Measurements from ENCODE around the gene ACTL6A. TPM values are rescaled to one million over a fixed set of nuclear protein-coding genes. Genes with fewer than 3 reads are reported as not detected.

The ACTL6A gene
- total RNA-seq, 4 donors from 2014 or later: 40.8 to 72.2 (median 49.8) TPM

GRCh38 chr3:179528772-179529171, 34.0 kb upstream of the ACTL6A start:
- Histone ChIP-seq H3K9me3 (no peaks in the 10 kb centered on the region), H3K36me3 (no peaks in the 10 kb centered on the region), H3K4me3 (replicated peaks in 1 of 3) (no peak overlapping the region), H3K27me3 (no peaks in the 10 kb centered on the region), H3K4me1 (peaks cover 6 to 11% of the 10 kb centered on the region in 2 donors), H3K27ac (no peak overlapping the region)
- intact Hi-C loops (cut with DNase I): no loop called here
- no peak for DNase-seq
- WGBS, 2 donors: 77 to 82% methylated on average over 4 of the region's 4 CpGs
- no peak for TF ChIP-seq CTCF (IDR thresholded peaks at IDR 0.05)
- no peak for TF ChIP-seq POLR2A (IDR thresholded peaks at IDR 0.05)

- DNase-seq: no peak
- Histone ChIP-seq H3K27ac (no peak overlapping the region), H3K4me3 (replicated peaks in 1 of 3) (no peak overlapping the region), H3K4me1 (peaks cover 5 to 6% of the 10 kb centered on the region in 2 donors), H3K36me3 (no peaks in the 10 kb centered on the region), H3K9me3 (no peaks in the 10 kb centered on the region), H3K27me3 (no peaks in the 10 kb centered on the region)
- WGBS, 2 donors: 51 to 53% methylated on average over 2 of the region's 2 CpGs
- intact Hi-C loops (cut with DNase I): no loop called here
- no peak for TF ChIP-seq POLR2A (IDR thresholded peaks at IDR 0.05)
- TF ChIP-seq CTCF (IDR thresholded peaks at IDR 0.05): no peak
Measured at GRCh38 chr3:179531576-179531975, 31.1 kb upstream of the ACTL6A start.

- Histone ChIP-seq H3K9me3 (no peaks in the 10 kb centered on the region), H3K4me3 (replicated peaks in 1 of 3) (no peak overlapping the region), H3K4me1 (no peaks in the 10 kb centered on the region), H3K27me3 (no peaks in the 10 kb centered on the region), H3K36me3 (no peaks in the 10 kb centered on the region), H3K27ac (no peak overlapping the region)
- intact Hi-C loops (cut with DNase I): no loop called here
- no peak for TF ChIP-seq CTCF (IDR thresholded peaks at IDR 0.05)
- no peak for TF ChIP-seq POLR2A (IDR thresholded peaks at IDR 0.05)
- no peak for DNase-seq
- WGBS, 2 donors: 79% methylated on average over 4 of the region's 4 CpGs
Measured at GRCh38 chr3:179533274-179533673, 29.5 kb upstream of the ACTL6A start.

GRCh38 chr3:179536256-179536655, 26.5 kb upstream of the ACTL6A start:
- DNase-seq: no peak
- Histone ChIP-seq H3K4me3 (replicated peaks in 1 of 3) (no peak overlapping the region), H3K4me1 (no peaks in the 10 kb centered on the region), H3K27me3 (no peaks in the 10 kb centered on the region), H3K36me3 (no peaks in the 10 kb centered on the region), H3K9me3 (no peaks in the 10 kb centered on the region), H3K27ac (no peak overlapping the region)
- intact Hi-C loops (cut with DNase I): no loop called here
- TF ChIP-seq CTCF (IDR thresholded peaks at IDR 0.05) (no peak), POLR2A (IDR thresholded peaks at IDR 0.05) (no peak)

- TF ChIP-seq CTCF (IDR thresholded peaks at IDR 0.05) (no peak), POLR2A (IDR thresholded peaks at IDR 0.05) (no peak)
- Histone ChIP-seq H3K9me3 (no peaks in the 10 kb centered on the region), H3K27ac (no peak overlapping the region), H3K4me3 (replicated peaks in 1 of 3) (no peak overlapping the region), H3K4me1 (no peaks in the 10 kb centered on the region), H3K36me3 (no peaks in the 10 kb centered on the region), H3K27me3 (no peaks in the 10 kb centered on the region)
- intact Hi-C loops (cut with DNase I): no loop called here
- no peak for DNase-seq
- 15 to 65% methylated on average over 2 of the region's 2 CpGs for WGBS, 2 donors
Measured at GRCh38 chr3:179541094-179541493, 21.6 kb upstream of the ACTL6A start.

Data from thyroid gland (tissue), 4 donors.